SK-N-SH (cell line): ENCODE results near the gene DGCR2. TPM values are rescaled to one million over a fixed set of nuclear protein-coding genes. Genes with fewer than 3 reads are reported as not detected.

Experiments
- CTCF ChIA-PET: fragments of 300-600, 350-600 bp; formaldehyde crosslinking; extraction: SDS; loops from one replicate; lab custom pipeline; 2021; lab: Yijun Ruan, JAX
- POLR2A ChIA-PET: fragments of 350-600 bp; sonication (Branson Sonifier 250); formaldehyde crosslinking; extraction: SDS; loops from one replicate; lab custom pipeline; 2020; ENCODE audit warnings: antibody characterized with exemption, inconsistent platforms; lab: Yijun Ruan, JAX
- DNase-seq: peaks from one replicate; pipeline ENCODE4 v3.0.0; 2012
- H2AFZ ChIP-seq: fragments of 200-600 bp; sonication (generic); 2 replicates; pipeline ENCODE4 v1.8.1; 2016; ENCODE audit warnings: antibody characterized with exemption, mild to moderate bottlenecking, low read depth
- H3F3A ChIP-seq: fragments of 200-600 bp; sonication (generic); replicated peaks from 2 replicates; pipeline ENCODE3; 2016; ENCODE audit warnings: antibody characterized with exemption, mild to moderate bottlenecking; ENCODE audit not compliant: insufficient read depth
- H3K27ac ChIP-seq, 2 experiments: fragments of 200-500 bp in 1 of 2; fragments of 200-600 bp in 1 of 2; sonication (Bioruptor generic) in 1 of 2; sonication (generic), shearing (Covaris generic) in 1 of 2; 2 replicates each; pipeline versions ENCODE4 v1.5.1 to v1.6.1; 2014 to 2016; ENCODE audit warnings: low read depth in 2 of 2, inconsistent platforms in 1 of 2, low read length in 1 of 2, mild to moderate bottlenecking in 1 of 2, mixed read lengths in 1 of 2
- H3K27me3 ChIP-seq: fragments of 200-600 bp; sonication (generic), shearing (Covaris generic); 2 replicates; pipeline ENCODE4 v1.6.1; 2016; ENCODE audit warnings: mixed run types; ENCODE audit not compliant: insufficient read depth
- H3K36me3 ChIP-seq, 2 experiments: fragments of 200-500 bp in 1 of 2; fragments of 200-600 bp in 1 of 2; sonication (Bioruptor generic) in 1 of 2; sonication (generic) in 1 of 2; replicated peaks in 1 of 2; 2 replicates each; pipeline versions ENCODE3 to v1.5.1; 2014 to 2016; ENCODE audit warnings: low read length in 1 of 2, mild to moderate bottlenecking in 1 of 2; ENCODE audit not compliant: insufficient read depth in 2 of 2, control insufficient read depth in 1 of 2
- H3K4me1 ChIP-seq, 2 experiments: fragments of 200-500 bp in 1 of 2; fragments of 200-600 bp in 1 of 2; sonication (Bioruptor generic) in 1 of 2; sonication (generic), shearing (Covaris generic) in 1 of 2; 2 replicates each; pipeline versions ENCODE4 v1.5.1 to v1.6.1; 2014 to 2016; ENCODE audit warnings: low read depth in 1 of 2, low read length in 1 of 2, mixed run types in 1 of 2; ENCODE audit not compliant: insufficient read depth in 2 of 2, control insufficient read depth in 1 of 2
- H3K4me2 ChIP-seq: fragments of 200-600 bp; sonication (generic), shearing (Covaris generic); 2 replicates; pipeline ENCODE4 v1.6.1; 2017; ENCODE audit warnings: mixed run types
- H3K4me3 ChIP-seq, 2 experiments: fragments of 200-500 bp in 1 of 2; fragments of 200-600 bp in 1 of 2; sonication (Bioruptor generic) in 1 of 2; sonication (generic), shearing (Covaris generic) in 1 of 2; 2 replicates each; pipeline versions ENCODE4 v1.5.1 to v1.8.1; 2014 to 2016; ENCODE audit warnings: low read depth in 2 of 2, inconsistent platforms in 1 of 2, low read length in 1 of 2, mild to moderate bottlenecking in 1 of 2, mixed read lengths in 1 of 2, moderate library complexity in 1 of 2
- H3K79me2 ChIP-seq: fragments of 200-600 bp; sonication (generic); 2 replicates; pipeline ENCODE4 v1.8.1; 2017; ENCODE audit warnings: mild to moderate bottlenecking; ENCODE audit not compliant: insufficient read depth
- H3K9ac ChIP-seq: fragments of 200-600 bp; sonication (generic); 2 replicates; pipeline ENCODE4 v1.6.1; 2017; ENCODE audit warnings: mixed run types
- H3K9me2 ChIP-seq: fragments of 200-600 bp; sonication (generic); 2 replicates; pipeline ENCODE4 v1.6.1; 2017; ENCODE audit warnings: mixed run types
- H3K9me3 ChIP-seq: fragments of 200-600 bp; sonication (generic); 2 replicates; pipeline ENCODE4 v1.6.1; 2017; ENCODE audit warnings: mixed run types, mild to moderate bottlenecking, moderate library complexity
- H4K20me1 ChIP-seq: fragments of 200-600 bp; sonication (generic); 2 replicates; pipeline ENCODE4 v1.6.1; 2017; ENCODE audit warnings: mild to moderate bottlenecking, mixed run types; ENCODE audit not compliant: insufficient read depth
- CTCF ChIP-seq: fragments of 200-600 bp; sonication (generic); IDR thresholded peaks from 2 replicates; pipeline ENCODE4 v1.6.1; 2017; ENCODE audit warnings: antibody characterized with exemption, mild to moderate bottlenecking, moderate library complexity
- ELF1 ChIP-seq: IDR thresholded peaks from 2 replicates; pipeline ENCODE4 v1.4.0; 2012
- EZH2phosphoT487 ChIP-seq: fragments of 200-600 bp; sonication (generic); IDR thresholded peaks from 2 replicates; pipeline ENCODE4 v1.6.1; 2017; ENCODE audit warnings: low read depth, mixed run types, mild to moderate bottlenecking, antibody characterized with exemption, moderate library complexity, borderline replicate concordance
- GABPA ChIP-seq: IDR thresholded peaks from 2 replicates; pipeline ENCODE4 v1.4.0; 2012; ENCODE audit warnings: low read depth, mild to moderate bottlenecking
- JUND ChIP-seq: IDR thresholded peaks from 2 replicates; pipeline ENCODE4 v1.4.0; 2012
- NFIC ChIP-seq: IDR thresholded peaks from 2 replicates; pipeline ENCODE4 v1.4.0; 2012; ENCODE audit warnings: borderline replicate concordance
- NRF1 ChIP-seq: IDR thresholded peaks from 2 replicates; pipeline ENCODE4 v1.6.1; 2012; ENCODE audit warnings: low read depth, mild to moderate bottlenecking, low read length
- POLR2AphosphoS5 ChIP-seq: IDR thresholded peaks from 2 replicates; pipeline ENCODE4 v1.6.1; 2012; ENCODE audit warnings: low read depth, low read length
- RCOR1 ChIP-seq: fragments of 150-350 bp; IDR thresholded peaks from 2 replicates; pipeline ENCODE4 v1.6.1; 2017; ENCODE audit warnings: antibody characterized with exemption, low read length
- RFX5 ChIP-seq: IDR thresholded peaks from 2 replicates; pipeline ENCODE4 v1.6.1; 2012; ENCODE audit warnings: mild to moderate bottlenecking, improper control_type of control experiment, low read length
- RXRA ChIP-seq: IDR thresholded peaks from 2 replicates; pipeline ENCODE4 v1.4.0; 2012; ENCODE audit warnings: low read depth, mild to moderate bottlenecking, borderline replicate concordance
- SIN3A ChIP-seq: IDR thresholded peaks from 2 replicates; pipeline ENCODE4 v1.6.1; 2012; ENCODE audit warnings: low read depth, mild to moderate bottlenecking, low read length, moderate library complexity, borderline replicate concordance
- TAF1 ChIP-seq: IDR thresholded peaks from 2 replicates; pipeline ENCODE4 v1.6.1; 2012; ENCODE audit warnings: low read depth, mild to moderate bottlenecking, low read length, moderate library complexity, borderline replicate concordance
- TCF12 ChIP-seq: IDR thresholded peaks from 2 replicates; pipeline ENCODE4 v1.4.0; 2012
- TEAD4 ChIP-seq: IDR thresholded peaks from 2 replicates; pipeline ENCODE4 v1.4.0; 2012; ENCODE audit warnings: mild to moderate bottlenecking, borderline replicate concordance; ENCODE audit not compliant: insufficient read depth
- USF1 ChIP-seq: IDR thresholded peaks from 2 replicates; pipeline ENCODE4 v1.4.0; 2012; ENCODE audit warnings: low read depth, borderline replicate concordance
- USF2 ChIP-seq: fragments of 150-350 bp; IDR thresholded peaks from 2 replicates; pipeline ENCODE4 v1.6.1; 2017; ENCODE audit warnings: antibody characterized with exemption, low read length, low read depth, borderline replicate concordance
- WGBS: methylation state at CpG from one replicate; pipeline ENCODE4 v1.1.6; 2017; ENCODE audit warnings: low lambda C conversion rate; 5-methylcytosine and 5-hydroxymethylcytosine counted together
- polyA plus RNA-seq, 3 experiments: library from polyadenylated mRNA; depleted of rRNA; stranded (reverse); fragments of >200 nt; gene quantifications; 2 replicates each; pipeline ENCODE4 v1.2.3, GENCODE V29; 2012
- TF ChIP-seq, protein P1 (sequence below): IDR thresholded peaks from 2 replicates; pipeline ENCODE4 v1.4.0; 2012; ENCODE audit warnings: low read depth
- TF ChIP-seq, protein P2 (sequence below): IDR thresholded peaks from 2 replicates; pipeline ENCODE4; 2012
- TF ChIP-seq, protein P3 (sequence below): fragments of 150-350 bp; IDR thresholded peaks from 2 replicates; pipeline ENCODE4 v1.6.1; 2016; ENCODE audit warnings: mild to moderate bottlenecking, low read depth, low read length

The DGCR2 gene
- polyA plus RNA-seq, 1 of the 3 experiments (the other 2 are of a cell fraction), result 30.4 TPM

DNA sequence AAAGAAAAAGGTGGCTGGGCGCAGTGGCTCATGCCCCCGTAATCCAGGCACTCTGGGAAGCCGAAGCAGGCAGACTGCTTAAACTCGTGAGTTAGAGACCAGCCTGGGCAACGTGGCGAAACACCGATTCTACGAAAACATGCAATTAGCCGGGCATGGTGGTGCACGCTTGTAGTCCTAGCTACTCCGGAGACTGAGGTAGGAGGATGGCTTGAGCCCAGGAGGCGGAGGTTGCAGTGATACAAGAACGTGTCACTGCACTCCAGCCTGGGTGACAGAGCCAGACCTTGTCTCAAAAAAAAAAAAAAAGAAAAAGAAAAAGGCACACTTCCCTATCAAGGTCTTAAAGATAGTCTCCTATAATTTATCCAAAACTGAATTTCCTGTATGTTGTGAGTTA lies 39.4 kb downstream of the DGCR2 start:
- DNase-seq, result no peak
- Histone ChIP-seq H3K27me3 (no peaks in the 10 kb centered on the region), H3K27ac (no peak overlapping the region), H4K20me1 (peaks cover 18% of the 10 kb centered on the region), H3K79me2 (peaks cover 15% of the 10 kb centered on the region; the same call in 1 of the 2 replicates), H3F3A (no peaks in the 10 kb centered on the region), H2AFZ (no peak overlapping the region), H3K4me3 (no peak overlapping the region), H3K9me2 (no peaks in the 10 kb centered on the region), H3K4me1 (peaks cover 5 to 6% of the 10 kb centered on the region in 2 experiments; a peak in 2 of 4 replicates), H3K4me2 (no peak overlapping the region), H3K9me3 (no peaks in the 10 kb centered on the region), H3K36me3 (peaks cover 0 to 14% of the 10 kb centered on the region in 2 experiments), H3K9ac (no peak overlapping the region)
- POLR2A ChIA-PET, result no interaction called here
- CTCF ChIA-PET, result interaction anchor here (1.1 kb wide), 1 partner anchor 9 kb away, joined by 4 read pairs; no protein-coding TSS in a partner anchor
- 98% methylated on average over 13 of the region's 13 CpGs for WGBS
- no peak for TF ChIP-seq JUND
- TF ChIP-seq EZH2phosphoT487, result no peak
- TF ChIP-seq, protein P1, sequence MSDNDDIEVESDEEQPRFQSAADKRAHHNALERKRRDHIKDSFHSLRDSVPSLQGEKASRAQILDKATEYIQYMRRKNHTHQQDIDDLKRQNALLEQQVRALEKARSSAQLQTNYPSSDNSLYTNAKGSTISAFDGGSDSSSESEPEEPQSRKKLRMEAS, result no peak
- no peak for TF ChIP-seq RXRA
- TF ChIP-seq TAF1, result no peak
- TF ChIP-seq SIN3A, result no peak
- no peak for TF ChIP-seq USF2
- TF ChIP-seq RCOR1, result no peak
- no peak for TF ChIP-seq TCF12
- TF ChIP-seq NRF1, result no peak
- no peak for TF ChIP-seq RFX5
- TF ChIP-seq, protein P2, sequence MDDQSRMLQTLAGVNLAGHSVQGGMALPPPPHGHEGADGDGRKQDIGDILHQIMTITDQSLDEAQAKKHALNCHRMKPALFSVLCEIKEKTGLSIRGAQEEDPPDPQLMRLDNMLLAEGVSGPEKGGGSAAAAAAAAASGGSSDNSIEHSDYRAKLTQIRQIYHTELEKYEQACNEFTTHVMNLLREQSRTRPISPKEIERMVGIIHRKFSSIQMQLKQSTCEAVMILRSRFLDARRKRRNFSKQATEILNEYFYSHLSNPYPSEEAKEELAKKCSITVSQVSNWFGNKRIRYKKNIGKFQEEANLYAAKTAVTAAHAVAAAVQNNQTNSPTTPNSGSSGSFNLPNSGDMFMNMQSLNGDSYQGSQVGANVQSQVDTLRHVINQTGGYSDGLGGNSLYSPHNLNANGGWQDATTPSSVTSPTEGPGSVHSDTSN, result no peak
- no peak for TF ChIP-seq NFIC
- no peak for TF ChIP-seq POLR2AphosphoS5
- no peak for TF ChIP-seq CTCF
- TF ChIP-seq USF1, result no peak
- TF ChIP-seq GABPA, result no peak
- TF ChIP-seq, protein P3, sequence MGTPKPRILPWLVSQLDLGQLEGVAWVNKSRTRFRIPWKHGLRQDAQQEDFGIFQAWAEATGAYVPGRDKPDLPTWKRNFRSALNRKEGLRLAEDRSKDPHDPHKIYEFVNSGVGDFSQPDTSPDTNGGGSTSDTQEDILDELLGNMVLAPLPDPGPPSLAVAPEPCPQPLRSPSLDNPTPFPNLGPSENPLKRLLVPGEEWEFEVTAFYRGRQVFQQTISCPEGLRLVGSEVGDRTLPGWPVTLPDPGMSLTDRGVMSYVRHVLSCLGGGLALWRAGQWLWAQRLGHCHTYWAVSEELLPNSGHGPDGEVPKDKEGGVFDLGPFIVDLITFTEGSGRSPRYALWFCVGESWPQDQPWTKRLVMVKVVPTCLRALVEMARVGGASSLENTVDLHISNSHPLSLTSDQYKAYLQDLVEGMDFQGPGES, result no peak
- TF ChIP-seq ELF1, result no peak
- no peak for TF ChIP-seq TEAD4
